HG02759 (cell line): ENCODE measurements around the gene PPP1R9A.

Experiments
- ATAC-seq: cut with Tn5 transposase; IDR thresholded peaks from one replicate; pipeline ENCODE4 v1.9.1; 2021; ENCODE audit warnings: mild to moderate bottlenecking, moderate library complexity; ENCODE audit not compliant: unreplicated experiment

The PPP1R9A gene

DNA sequence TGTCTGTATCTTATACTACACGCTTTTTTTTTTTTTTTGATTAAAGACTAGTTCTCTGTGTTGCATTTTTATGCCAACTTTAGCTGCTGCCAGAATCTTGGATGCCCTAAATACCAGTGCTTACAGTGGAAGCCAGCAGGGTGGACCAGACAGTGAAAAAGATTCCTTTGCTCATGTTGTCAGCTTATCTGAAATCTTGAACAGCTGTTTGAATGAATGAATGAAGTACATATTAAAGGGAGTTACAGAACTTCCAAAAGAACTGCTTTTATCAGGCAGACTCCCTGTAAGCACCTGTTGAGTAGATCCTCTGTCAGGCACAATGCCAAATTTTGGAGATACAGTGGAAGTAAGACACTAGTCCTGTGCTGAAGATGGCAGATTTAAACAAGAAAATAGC, 184.9 kb downstream of the PPP1R9A start:
- no peak for ATAC-seq

DNA sequence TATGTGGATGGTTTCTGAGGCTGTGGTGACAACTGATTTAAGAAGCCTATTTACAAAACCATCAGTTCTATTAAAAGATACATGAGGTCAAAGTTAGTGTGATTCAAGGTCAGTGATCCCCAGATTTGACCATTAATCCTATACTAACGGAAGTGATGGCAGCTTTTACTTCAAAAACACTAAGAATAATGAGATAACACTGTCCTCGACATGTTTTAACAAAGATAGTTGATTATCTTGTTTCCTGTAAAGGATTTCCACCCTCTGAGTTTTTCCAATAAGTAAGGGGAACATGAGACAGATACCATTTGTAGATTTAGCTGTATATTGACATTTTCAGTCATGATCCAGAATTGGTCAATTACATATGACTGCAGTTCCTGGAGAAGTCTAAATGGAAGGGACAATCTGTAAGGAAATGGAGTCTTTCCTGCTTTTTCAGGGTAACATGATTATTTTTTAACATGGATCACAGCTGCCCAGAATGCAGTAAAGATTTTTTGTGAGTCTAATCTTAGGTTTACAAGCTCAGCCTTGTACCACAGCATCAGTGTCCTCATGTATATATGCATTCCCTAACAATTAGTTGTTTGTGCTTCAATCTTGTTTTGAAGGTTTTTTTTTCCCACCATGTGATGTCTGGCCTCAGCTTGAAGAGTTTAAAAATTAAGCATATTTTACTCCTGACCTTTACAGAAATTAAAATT, 188.0 kb downstream of the PPP1R9A start:
- ATAC-seq, result no peak

DNA sequence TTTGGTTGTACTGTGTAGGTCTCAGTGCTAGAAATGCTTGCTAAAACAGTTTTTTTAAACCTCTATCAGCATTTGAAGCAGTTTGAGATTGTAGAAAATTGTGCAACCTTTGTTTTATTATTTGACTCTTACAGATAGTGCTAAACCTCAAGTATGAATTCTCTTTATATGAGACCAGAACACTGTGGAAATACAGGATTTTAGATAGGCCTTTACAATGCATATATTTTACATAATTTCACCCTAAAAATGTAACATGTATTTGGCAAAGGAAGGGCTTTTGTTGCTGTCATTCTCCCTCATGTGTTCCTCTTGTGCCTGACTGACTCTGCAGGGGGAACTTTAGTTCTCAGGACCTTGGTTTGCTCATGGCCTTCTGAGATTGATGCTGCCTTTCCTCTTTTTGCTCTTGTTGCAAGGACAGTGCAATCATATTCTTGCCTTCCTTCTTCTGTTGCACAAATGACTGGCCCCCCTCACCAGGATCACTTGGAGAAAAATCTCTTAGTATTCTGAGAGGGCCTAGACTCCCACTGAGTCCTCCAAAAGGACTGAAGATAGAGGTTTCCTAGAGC, 188.7 kb downstream of the PPP1R9A start:
- ATAC-seq, result no peak

DNA sequence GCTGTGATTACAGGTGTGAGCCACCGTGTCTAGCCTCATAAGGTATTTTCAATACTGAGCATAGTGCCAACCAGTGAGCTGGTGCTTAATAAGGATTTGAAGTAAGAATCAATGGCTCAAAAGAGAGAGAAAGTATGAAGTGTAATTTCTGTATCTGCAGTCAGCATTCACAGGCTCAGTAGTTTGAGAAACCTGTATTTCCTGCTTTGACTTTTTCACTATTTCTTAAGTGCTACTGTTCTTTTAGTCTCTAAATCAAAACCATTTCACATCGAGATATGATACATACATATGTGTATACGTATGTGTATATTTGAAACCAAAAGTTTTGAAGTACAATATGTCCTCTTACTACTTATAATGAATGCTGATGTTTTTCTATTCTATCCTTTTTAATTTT, 189.9 kb downstream of the PPP1R9A start:
- no peak for ATAC-seq

DNA sequence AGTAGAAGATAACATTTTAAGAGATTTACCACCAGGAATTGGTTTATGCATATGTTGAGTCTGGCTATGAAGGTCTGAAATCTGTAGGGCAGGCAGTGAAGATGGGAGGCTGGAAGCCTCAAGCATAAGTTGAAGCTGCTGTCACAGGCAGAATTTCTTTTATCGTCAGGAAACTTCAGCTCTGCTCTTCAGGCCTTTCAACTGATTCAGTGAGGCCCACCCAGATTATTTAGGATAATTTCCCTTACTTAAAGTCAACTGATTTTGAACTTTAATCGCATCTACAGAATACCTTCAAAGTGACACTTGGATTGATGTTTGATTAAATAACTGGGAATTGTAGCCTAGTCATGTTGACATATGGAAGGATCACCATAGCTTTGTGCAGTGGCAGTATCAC, 190.5 kb downstream of the PPP1R9A start:
- no peak for ATAC-seq

DNA sequence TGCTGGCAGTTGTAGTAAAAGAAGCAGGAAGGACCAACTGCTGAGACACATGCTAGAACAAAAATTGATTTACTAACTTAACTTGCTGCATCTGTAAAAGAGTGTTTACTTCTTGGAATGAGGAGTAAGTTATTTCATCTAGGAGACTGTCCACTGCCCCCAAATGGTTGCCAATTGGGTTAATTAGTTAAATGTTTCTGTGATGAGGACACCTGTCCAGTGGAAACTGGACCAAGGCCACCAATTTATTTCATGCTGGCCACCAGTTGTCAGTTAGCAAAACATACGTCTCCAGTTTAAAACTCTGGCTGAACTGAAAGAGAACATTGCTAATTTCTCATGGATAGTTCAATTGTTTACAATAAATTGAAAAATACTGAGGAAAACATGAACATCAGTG, 191.7 kb downstream of the PPP1R9A start:
- ATAC-seq, result no peak

DNA sequence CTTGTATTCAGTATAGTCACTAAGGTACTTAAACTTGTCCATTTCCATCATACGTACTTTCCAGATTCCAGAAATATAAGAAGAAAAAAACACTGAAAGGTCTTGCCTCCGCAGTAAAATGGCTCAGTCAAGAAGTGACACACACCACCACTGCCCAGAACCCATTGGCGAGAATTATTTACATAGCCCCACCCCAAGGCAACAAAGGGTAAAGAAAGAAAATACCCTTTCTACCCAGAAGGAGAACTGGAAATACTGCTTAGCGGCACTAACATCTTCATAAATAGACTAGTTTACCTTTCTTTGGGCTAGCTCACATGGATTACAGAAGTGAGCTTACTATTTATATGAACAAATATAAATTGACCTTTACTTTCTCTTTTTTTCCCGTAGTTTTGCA, 194.0 kb downstream of the PPP1R9A start:
- no peak for ATAC-seq

DNA sequence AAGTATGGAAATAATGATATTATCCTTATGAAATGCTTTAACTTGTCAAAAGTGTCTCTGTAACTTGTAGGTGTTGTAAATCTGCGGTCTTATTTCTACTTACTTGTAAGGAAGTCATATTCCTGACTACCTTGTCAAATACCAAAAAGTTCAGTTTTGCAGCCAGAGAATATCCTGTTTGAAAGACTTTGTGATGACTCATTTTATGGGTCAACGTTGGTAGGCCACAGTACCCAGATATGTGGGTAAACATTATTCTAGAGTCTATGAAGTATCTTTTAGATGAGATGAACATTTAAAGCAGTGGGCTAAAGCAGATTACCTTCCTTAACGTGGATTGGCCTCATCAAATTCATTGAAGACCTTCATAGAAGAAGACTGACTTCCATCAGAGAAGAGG, 195.3 kb downstream of the PPP1R9A start:
- ATAC-seq, result no peak

DNA sequence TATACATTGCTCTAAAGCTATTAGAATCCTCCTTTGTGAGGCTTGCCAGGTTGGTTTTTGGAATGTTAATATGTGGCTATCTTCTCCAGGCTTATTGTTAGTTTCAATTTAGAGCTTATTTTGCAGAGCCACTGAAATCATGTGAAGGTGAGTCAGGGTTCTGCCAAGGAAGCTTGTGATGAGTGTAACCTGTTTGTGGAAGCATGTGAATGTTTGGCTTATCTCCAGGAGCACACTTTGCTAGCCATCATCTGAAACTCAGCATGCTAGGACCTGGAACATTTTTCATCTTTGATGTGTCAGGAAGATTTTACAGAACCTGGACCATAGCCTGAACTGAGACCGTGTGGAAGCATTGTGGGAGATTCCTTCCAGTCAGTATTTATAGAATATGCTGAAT, 197.3 kb downstream of the PPP1R9A start:
- no peak for ATAC-seq

DNA sequence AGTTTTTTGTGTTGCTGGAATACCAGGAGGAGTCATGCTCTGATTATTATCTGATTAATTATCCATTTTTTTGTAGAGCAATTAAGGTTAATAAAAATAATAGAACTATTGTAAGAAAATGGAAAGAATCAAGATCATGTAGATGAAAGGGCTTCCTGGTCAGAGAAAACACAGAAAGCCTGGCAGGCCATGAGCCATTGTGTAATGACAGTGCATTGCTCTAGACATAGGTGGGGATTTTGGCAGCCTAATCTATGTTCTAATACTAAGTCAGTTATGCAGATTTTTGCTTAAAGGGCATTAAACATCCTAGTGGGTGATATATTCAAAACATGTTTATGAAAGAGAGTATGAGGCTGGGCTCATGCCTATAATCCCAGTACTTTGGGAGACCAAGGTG, 198.2 kb downstream of the PPP1R9A start:
- ATAC-seq, result no peak

DNA sequence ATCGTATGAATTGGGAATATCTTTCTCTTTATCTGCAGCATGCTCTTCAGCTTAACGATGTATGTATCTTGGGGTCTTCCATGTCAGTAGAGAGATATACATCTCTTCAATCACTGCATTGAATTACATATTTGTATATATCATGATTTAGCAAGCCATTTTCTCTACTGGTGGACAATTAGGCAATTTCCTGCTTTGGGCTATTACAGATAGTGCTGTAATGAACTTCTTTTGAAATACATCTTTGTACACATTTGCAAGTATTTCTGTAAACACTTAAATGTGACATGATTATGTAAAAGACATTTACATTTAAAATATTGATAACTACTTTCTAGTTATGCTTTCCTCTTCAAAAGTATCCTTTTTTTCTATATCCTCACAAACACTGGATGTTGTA, 199.0 kb downstream of the PPP1R9A start:
- ATAC-seq, result no peak

DNA sequence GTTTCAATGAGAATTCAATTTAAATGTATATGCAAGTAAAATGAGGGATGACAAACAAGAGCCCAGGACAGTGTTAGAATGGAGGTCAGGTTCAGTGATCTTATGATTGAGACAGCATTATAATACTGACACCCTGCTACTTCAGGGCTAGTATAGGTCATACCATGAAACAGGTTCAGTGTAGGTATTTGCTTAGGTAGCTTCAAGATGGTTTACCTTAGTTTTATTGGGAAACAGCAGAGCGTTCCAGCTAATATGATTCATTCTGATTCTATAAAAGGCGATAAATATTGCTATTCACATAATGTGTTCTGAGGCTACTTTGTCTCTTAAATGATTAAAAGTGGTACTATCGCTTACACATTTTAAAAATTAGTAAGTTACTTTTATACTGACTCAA, 203.3 kb downstream of the PPP1R9A start:
- ATAC-seq, result no peak

DNA sequence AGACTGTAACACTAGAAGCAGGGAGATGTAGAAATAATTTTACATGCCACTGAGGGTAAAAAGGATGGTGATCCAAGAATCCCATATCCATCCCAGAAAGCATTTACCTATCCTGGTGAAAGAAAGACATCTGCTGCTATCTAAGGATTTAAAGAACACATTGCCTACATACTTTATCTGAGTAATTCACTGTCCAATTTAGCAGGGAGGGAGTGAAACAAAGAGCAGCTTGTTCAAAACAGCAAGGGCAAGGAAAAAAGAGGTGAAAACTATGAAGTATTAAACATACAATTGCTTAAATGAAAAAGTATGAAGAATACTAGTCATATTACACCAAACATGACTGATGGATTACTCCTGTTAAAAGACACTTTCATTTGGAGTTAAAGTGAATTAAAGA, 206.2 kb downstream of the PPP1R9A start:
- no peak for ATAC-seq

DNA sequence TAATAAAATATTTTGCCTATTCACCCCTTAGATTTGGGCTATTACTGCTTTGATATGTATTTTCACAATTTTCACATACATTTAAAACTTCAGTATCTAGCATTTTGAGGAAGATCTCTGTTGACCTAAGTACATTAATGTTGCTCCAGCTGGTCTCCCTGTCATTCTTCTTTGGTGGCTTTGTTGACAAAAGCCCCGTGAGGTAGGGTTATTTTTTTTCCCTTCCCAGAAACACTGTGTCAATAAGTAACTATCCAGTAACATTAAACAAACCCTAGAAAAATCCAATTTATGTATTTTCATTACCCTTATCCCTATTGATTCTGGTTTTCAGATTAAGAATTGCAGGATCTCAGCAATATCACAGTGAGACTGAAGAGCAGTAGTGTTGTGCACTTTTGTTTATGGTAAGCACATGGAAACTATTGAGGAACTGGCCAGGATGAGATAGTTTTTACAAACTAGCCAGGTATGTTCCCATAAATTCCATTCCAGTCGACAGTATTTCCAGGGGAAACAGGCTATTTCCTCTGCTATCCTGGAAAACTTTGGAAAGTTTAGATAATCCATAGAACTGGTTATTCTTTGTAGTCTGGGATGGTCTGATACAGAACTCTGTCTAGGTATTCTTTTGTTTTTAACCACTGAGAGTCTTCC, 218.8 kb downstream of the PPP1R9A start:
- no peak for ATAC-seq

DNA sequence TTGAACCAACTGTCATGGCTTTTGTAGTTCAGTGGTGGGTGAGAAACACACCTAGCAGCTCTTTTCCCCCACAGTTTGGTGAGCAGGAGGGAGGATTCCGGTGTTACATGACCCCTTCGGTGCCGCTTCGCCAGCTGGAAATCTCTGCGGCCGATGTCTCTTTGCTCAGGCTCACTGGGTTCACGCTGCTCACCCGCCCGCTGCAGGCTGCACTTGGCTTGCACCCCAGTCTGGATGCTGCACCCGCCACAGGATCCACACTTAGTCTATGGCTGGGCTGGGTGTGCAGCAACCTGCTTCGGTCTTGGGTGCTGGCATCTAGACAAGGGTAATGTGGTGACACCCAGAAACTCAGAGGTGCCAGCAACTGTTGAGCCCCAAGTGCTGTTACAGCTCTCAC, 225.1 kb downstream of the PPP1R9A start:
- ATAC-seq, result no peak

DNA sequence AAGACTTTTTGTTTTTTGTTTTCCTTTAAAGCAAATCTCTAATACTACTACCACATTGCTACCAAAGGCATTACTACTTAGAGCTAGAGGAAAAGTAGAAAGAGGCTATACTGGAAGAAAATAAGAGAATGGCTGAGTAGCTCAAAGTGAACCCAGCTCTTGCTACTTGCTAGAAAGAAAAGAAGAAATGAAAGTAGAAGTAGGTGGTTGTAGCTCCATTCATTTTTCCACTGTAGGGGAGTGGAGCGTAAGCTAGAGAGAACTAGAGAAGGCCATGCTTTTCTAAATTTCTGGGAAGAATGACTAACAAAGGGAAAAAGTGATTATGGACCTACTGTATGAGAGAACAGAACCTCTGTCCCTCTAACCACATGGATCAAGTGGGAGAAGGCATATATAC, 232.5 kb downstream of the PPP1R9A start:
- no peak for ATAC-seq

DNA sequence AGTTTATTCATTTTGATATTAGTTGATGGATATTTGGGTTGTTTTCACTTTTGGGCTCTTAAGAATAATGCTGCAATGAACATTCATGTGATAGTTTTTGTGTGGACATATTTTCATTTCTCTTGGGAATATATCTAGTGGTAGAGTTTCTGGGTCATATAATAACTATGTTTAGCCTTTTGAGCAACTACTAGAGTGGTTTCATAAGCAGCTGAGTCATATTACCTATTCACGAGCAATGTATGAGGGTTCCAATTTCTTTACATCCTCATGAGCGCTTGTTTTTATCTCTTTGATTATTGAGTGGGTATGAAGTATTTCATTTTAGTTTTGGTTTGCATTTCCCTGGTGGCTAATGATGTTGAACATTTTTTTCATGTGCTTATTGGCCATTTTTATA, 234.4 kb downstream of the PPP1R9A start:
- no peak for ATAC-seq

DNA sequence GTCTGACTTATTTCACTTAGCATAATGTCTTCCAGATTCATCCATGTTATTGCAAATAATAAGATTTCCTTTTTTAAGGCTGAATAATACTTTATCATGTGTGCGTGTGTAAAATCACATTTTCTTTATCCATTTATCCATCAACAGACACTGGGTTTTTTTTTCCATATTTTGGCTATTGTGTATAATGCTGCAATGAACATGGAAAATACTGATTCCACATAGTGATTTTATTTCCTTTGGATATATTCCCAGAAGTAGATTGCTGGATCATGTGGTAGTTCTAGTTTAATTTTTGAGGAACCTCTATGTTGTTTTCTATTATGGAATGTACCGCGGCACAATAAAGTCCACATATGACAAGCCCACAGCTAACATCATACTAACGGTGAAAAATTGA, 236.9 kb downstream of the PPP1R9A start:
- no peak for ATAC-seq

DNA sequence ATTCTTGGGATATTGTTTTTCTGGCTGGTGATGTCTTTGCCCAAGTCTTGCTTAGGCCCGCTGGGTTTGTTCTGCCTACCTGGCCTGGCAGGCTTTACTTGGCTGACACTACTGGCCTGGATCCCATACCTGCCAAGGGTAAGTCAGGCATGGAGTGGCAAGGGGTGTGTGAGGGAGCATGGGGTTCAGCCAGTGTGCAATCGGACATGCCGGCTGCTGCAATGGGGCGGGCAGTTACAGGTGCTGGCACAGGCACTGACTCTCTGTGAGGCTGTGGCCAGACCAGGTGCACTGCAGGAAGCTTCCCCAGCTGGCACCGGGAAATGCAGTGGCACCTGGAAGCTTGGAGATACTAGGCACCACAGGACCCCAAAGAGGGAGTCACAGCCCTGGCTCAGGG, 248.6 kb downstream of the PPP1R9A start:
- ATAC-seq, result no peak

DNA sequence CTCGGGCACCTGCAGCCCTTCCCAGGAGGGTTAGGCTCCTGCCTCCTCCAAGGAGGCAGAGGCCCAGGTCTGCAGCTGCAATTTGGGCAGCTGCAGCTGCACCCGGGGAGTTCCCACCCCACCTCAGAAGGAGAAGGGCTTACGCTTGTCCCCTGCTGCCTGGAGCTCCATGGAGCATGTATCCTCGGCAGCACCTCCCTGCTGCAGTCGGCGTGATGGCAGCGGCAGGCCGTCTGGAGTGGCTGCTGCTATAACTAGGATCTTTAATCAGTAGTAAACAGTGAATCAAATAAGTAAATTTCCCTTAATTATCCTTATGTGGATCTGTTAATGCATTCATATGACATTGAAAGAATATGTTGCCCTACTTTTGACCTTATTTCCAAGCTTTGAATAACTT, 250.0 kb downstream of the PPP1R9A start:
- no peak for ATAC-seq

DNA sequence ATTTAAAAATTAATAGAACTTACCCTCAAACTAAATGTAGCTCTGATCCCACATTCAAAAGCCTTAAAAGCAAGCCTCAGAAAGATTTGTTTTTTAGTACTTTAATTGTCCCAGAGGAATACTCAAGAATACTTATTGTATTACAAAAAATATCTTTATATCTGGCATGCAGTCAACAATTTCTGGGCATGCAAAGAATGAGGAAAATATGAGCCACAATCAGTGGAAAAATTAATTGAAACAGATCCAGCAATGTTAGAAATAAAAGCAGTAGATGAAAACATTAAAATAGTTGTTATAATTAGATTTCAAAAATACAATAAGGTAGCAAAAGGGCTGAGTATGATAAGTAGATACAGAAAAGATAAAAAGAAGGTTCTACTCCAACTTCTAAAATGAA, 262.3 kb downstream of the PPP1R9A start:
- ATAC-seq, result no peak

DNA sequence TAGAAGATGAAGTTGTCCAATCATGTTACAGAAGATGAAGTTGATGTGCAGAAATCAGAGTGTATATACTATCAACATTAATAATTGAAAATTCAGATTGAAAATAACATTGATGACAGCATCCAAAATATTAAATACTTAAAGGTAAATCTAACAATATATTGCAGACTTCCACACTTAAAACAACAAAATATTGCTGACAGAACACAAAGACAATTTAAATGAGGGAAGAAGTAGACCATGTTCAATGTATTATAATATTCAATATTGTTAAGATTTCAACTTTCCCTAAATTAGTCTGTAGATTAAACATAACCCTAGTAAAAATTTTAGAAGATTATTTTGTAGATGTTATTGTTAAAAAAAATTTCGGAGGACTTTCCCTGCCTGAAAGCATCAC, 265.0 kb downstream of the PPP1R9A start:
- no peak for ATAC-seq

DNA sequence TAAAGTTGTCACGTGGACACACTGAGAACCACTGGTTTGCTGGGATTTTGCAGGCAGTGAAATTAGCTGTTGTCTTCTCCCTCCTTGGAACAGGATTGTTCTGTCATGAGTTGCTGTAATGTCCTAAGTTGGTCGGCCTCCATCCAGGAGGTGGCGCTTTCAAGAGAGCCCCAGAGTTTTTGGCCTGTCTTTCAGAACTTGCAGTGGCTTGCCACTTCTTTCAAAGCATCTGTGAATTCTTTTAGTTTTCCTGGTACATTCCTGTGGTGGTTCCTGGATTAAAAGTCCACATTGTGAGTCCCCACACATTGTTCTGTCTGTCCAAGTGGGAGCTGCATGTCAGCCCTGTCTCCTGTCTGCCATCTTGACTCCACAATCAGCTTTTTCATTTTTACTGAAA, 283.1 kb downstream of the PPP1R9A start:
- ATAC-seq, result no peak
